ENCODE data around the gene NAA25.
A peak's percentile ranks its signal among the peaks of the same experiment; 100 is the strongest.

NAA25 gene

GRCh38 chr12:112108202-112109079 lies at the start of gene NAA25:
Gene NAA25, minus strand, starts transcription at chr12:112108783. Its CDS starts 10 bp downstream, at chr12:112108773.
- DNase-seq: peak; percentile 56

- DNase-seq: no peak
Measured at GRCh38 chr12:112153893-112154219, 45.3 kb upstream of the NAA25 start.

GRCh38 chr12:112153181-112153892 lies 44.8 kb upstream of the NAA25 start:
- DNase-seq: no peak

GRCh38 chr12:112151766-112152541 lies 43.4 kb upstream of the NAA25 start:
- no peak for DNase-seq

GRCh38 chr12:112149596-112149995 lies 41.0 kb upstream of the NAA25 start:
- DNase-seq: no peak

GRCh38 chr12:112148031-112148513 lies 39.5 kb upstream of the NAA25 start:
- DNase-seq: no peak

- no peak for DNase-seq
Measured at GRCh38 chr12:112146123-112146522, 37.5 kb upstream of the NAA25 start.

GRCh38 chr12:112140728-112141127 lies 32.1 kb upstream of the NAA25 start:
- no peak for DNase-seq

- no peak for DNase-seq
Measured at GRCh38 chr12:112134731-112135130, 26.1 kb upstream of the NAA25 start.

GRCh38 chr12:112133418-112133817 lies 24.8 kb upstream of the NAA25 start:
- DNase-seq: no peak

- no peak for DNase-seq
Measured at GRCh38 chr12:112131686-112132085, 23.1 kb upstream of the NAA25 start.

- DNase-seq: no peak
Measured at GRCh38 chr12:112130441-112130998, 21.9 kb upstream of the NAA25 start.

- DNase-seq: no peak
Measured at GRCh38 chr12:112126911-112127310, 18.3 kb upstream of the NAA25 start.

- DNase-seq: no peak
Measured at GRCh38 chr12:112126000-112126438, 17.4 kb upstream of the NAA25 start.

GRCh38 chr12:112125250-112125999 lies 16.8 kb upstream of the NAA25 start, which contains the start of gene TRAFD1:
Gene TRAFD1, plus strand, starts transcription at chr12:112125560. Its CDS starts 4,963 bp downstream, at chr12:112130523.
- peak; percentile 91 for DNase-seq

GRCh38 chr12:112124918-112125249 lies 16.3 kb upstream of the NAA25 start:
- DNase-seq: no peak

GRCh38 chr12:112122823-112123690 lies 14.5 kb upstream of the NAA25 start:
- DNase-seq: no peak

- DNase-seq: peak; percentile 74
Measured at GRCh38 chr12:112121780-112122565, 13.4 kb upstream of the NAA25 start.

- no peak for DNase-seq
Measured at GRCh38 chr12:112117685-112118084, 9.1 kb upstream of the NAA25 start.

Data from DMS79 (cell line).